Measurements from ENCODE around the gene M6PR. TPM values are rescaled to one million over a fixed set of nuclear protein-coding genes. Genes with fewer than 3 reads are reported as not detected.

The M6PR gene
- total RNA-seq, 1 donor from 2014 or later, result 186 TPM

- H3K9me3 Mint-ChIP-seq (ENCODE audit: unreplicated experiment), result peaks cover 5% of the 10 kb centered on the region
- peaks cover 8% of the 10 kb centered on the region for H3K27me3 Mint-ChIP-seq (ENCODE audit: unreplicated experiment)
- no peak overlapping the region for H3K27ac Mint-ChIP-seq (ENCODE audit: unreplicated experiment)
- peaks cover 26% of the 10 kb centered on the region for H3K4me1 Mint-ChIP-seq (ENCODE audit: unreplicated experiment)
- peaks cover 15% of the 10 kb centered on the region for H3K36me3 Mint-ChIP-seq (ENCODE audit: low read depth, unreplicated experiment)
- TF ChIP-seq, protein P1, sequence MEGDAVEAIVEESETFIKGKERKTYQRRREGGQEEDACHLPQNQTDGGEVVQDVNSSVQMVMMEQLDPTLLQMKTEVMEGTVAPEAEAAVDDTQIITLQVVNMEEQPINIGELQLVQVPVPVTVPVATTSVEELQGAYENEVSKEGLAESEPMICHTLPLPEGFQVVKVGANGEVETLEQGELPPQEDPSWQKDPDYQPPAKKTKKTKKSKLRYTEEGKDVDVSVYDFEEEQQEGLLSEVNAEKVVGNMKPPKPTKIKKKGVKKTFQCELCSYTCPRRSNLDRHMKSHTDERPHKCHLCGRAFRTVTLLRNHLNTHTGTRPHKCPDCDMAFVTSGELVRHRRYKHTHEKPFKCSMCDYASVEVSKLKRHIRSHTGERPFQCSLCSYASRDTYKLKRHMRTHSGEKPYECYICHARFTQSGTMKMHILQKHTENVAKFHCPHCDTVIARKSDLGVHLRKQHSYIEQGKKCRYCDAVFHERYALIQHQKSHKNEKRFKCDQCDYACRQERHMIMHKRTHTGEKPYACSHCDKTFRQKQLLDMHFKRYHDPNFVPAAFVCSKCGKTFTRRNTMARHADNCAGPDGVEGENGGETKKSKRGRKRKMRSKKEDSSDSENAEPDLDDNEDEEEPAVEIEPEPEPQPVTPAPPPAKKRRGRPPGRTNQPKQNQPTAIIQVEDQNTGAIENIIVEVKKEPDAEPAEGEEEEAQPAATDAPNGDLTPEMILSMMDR (IDR thresholded peaks at IDR 0.05; ENCODE audit: unreplicated experiment), result no peak
- DNase-seq (ENCODE audit: low spot score), result no peak
- H3K4me3 Mint-ChIP-seq (ENCODE audit: unreplicated experiment), result no peak overlapping the region
Measured at GRCh38 chr12:8951744-8952143, 2.3 kb upstream of the M6PR start.

DNA sequence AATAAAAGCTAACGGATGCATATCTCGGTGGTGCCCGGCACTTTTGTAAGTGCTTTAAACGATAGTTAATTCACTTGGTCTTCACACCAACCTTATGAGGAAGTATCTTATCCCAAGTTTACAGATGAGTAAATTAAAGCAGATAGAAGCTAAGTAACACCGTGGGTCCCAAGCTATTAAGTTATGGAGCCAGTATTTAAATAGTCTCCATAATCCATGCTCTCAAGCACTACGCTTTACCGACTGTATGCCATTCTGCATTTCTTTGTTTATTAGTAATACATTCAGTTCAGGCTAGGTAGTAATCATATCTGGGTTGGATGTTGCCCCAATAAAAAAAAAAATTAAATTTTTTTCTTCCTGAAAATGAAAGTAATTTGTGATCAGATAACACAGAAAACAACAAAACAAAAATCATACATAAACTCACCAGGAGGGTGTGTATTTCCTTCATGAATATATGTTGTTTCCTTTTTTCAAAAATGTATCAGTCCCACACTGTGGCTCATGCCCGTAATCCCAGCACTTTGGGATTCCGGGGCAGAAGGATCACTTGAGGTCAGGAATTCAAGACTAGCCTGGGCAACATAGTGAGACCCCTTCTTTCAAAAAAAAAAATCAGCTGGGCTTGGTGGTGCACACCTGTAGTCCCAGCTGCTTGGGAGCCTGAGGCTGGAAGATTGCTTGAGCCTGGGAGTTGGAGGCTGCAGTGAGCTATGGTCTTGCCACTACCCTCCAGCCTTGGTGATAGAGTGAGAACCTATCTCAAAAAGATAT is 1.4 kb upstream of the M6PR start:
- TF ChIP-seq, protein P1 (IDR thresholded peaks at IDR 0.05; ENCODE audit: unreplicated experiment), result no peak
- Mint-ChIP-seq H3K36me3 (ENCODE audit: low read depth, unreplicated experiment) (peaks cover 15% of the 10 kb centered on the region), H3K27me3 (ENCODE audit: unreplicated experiment) (peaks cover 8% of the 10 kb centered on the region), H3K27ac (ENCODE audit: unreplicated experiment) (peak overlapping the region; percentile 95), H3K9me3 (ENCODE audit: unreplicated experiment) (peaks cover 5% of the 10 kb centered on the region), H3K4me3 (ENCODE audit: unreplicated experiment) (peak overlapping the region; percentile 97), H3K4me1 (ENCODE audit: unreplicated experiment) (peaks cover 26% of the 10 kb centered on the region)
- DNase-seq (ENCODE audit: low spot score), result no peak

DNA sequence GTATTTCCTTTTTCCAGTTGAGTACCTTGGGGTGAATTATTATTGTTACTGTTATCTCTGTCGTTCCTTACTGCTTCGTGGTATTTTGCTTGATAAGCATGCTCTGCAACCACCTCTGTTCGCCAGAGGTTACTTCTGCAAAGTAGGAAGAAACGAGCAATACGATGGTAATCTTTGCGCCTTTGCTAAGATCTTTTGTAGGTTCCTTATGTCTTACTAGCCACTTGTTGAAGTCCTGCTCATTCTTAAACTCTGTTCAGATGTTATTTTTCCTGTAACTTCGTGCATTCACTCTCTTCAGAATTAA is 729 bp upstream of the M6PR start:
- no peak for DNase-seq (ENCODE audit: low spot score)
- Mint-ChIP-seq H3K4me3 (ENCODE audit: unreplicated experiment) (peak overlapping the region; percentile 97), H3K36me3 (ENCODE audit: low read depth, unreplicated experiment) (peaks cover 15% of the 10 kb centered on the region), H3K27ac (ENCODE audit: unreplicated experiment) (peak overlapping the region; percentile 95), H3K9me3 (ENCODE audit: unreplicated experiment) (peaks cover 5% of the 10 kb centered on the region), H3K4me1 (ENCODE audit: unreplicated experiment) (peaks cover 26% of the 10 kb centered on the region), H3K27me3 (ENCODE audit: unreplicated experiment) (peaks cover 8% of the 10 kb centered on the region)
- TF ChIP-seq, protein P1 (IDR thresholded peaks at IDR 0.05; ENCODE audit: unreplicated experiment), result no peak

DNA sequence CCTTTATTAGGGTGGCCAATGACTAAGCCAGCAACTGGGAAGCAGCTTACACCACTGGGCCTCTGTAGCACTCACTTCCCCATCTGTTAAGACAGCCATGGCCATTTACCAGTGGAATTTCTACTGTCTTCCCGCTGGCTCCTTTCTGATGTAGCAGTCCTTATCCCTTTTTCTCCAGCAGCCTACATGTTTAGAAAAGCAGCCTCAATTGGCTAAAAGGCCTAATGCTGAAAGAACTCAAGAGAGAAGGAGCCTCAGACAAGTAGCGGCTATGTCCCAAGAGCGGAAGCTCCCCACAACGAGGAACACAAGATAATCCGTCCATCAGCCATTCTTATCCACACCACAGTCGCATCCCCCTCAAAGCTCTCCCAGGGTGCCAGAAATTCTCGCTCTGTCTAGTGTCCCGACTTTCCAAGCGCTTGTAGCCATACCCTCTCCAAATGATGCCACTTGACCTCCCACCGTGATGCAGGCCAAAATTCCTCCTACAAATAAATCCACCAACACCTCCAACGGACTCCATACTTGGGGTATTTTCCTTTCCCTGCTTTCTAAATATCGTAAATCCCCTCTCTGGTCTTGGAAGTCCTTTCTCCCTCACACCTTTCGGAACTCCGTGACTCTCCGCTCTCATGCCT is 624 bp downstream of the M6PR start:
- Mint-ChIP-seq H3K4me1 (ENCODE audit: unreplicated experiment) (peaks cover 26% of the 10 kb centered on the region), H3K9me3 (ENCODE audit: unreplicated experiment) (peaks cover 5% of the 10 kb centered on the region), H3K27ac (ENCODE audit: unreplicated experiment) (peak overlapping the region; percentile 95), H3K36me3 (ENCODE audit: low read depth, unreplicated experiment) (peaks cover 11% of the 10 kb centered on the region), H3K27me3 (ENCODE audit: unreplicated experiment) (peaks cover 8% of the 10 kb centered on the region), H3K4me3 (ENCODE audit: unreplicated experiment) (peak overlapping the region; percentile 97)
- peak; percentile 19 for DNase-seq (ENCODE audit: low spot score)
- TF ChIP-seq, protein P1 (IDR thresholded peaks at IDR 0.05; ENCODE audit: unreplicated experiment), result no peak

- Mint-ChIP-seq H3K4me1 (ENCODE audit: unreplicated experiment) (peaks cover 26% of the 10 kb centered on the region), H3K9me3 (ENCODE audit: unreplicated experiment) (no peaks in the 10 kb centered on the region), H3K36me3 (ENCODE audit: low read depth, unreplicated experiment) (peaks cover 2% of the 10 kb centered on the region), H3K27ac (ENCODE audit: unreplicated experiment) (no peak overlapping the region), H3K4me3 (ENCODE audit: unreplicated experiment) (no peak overlapping the region), H3K27me3 (ENCODE audit: unreplicated experiment) (peaks cover 8% of the 10 kb centered on the region)
- no peak for DNase-seq (ENCODE audit: low spot score)
- TF ChIP-seq, protein P1 (IDR thresholded peaks at IDR 0.05; ENCODE audit: unreplicated experiment), result no peak
Measured at GRCh38 chr12:8947737-8948136, 1.7 kb downstream of the M6PR start.
